ENCODE data around the gene PSG7. TPM values are rescaled to one million over a fixed set of nuclear protein-coding genes. Genes with fewer than 3 reads are reported as not detected.

PSG7 gene
- total RNA-seq = 0.64 TPM in 1 of 2 replicates, not detected in the other

GRCh38 chr19:42937107-42937506 lies at the start of gene PSG7:
PSG7 (minus strand) TSS chr19:42937207; CDS start chr19:42937076, 131 bp downstream.

GRCh38 chr19:42917634-42918033 lies 19.4 kb downstream of the PSG7 start, which contains the start of gene PSG6:
PSG6 (minus strand) TSS chr19:42917894; CDS start chr19:42917792, 102 bp downstream.

GRCh38 chr19:42879613-42880012 lies 57.4 kb downstream of the PSG7 start, which contains the start of gene PSG1:
PSG1 (minus strand) TSS chr19:42879713; CDS start chr19:42879581, 132 bp downstream.

Other genes with a start within 250 kb of the PSG7 start
- gene PSG3, start 196.7 kb downstream of the PSG7 start, total RNA-seq = 0.79 and 0.87 TPM in 2 replicates
- gene PSG8, start 171.5 kb downstream of the PSG7 start, total RNA-seq = 0.07 and 0.10 TPM in 2 replicates
- 1.1 and 3.1 TPM in 2 replicates for gene PSG1, start 57.5 kb downstream of the PSG7 start, total RNA-seq
- not detected in 2 replicates for gene PSG6, start 19.3 kb downstream of the PSG7 start, total RNA-seq
- gene PSG11, start 89.3 kb upstream of the PSG7 start, total RNA-seq = not detected in 2 replicates
- gene PSG2, start 145.5 kb upstream of the PSG7 start, total RNA-seq = 0.07 TPM in 1 of 2 replicates, not detected in the other
- 0.27 TPM in 1 of 2 replicates, not detected in the other for gene PSG5, start 249.3 kb upstream of the PSG7 start, total RNA-seq